GM18498 (cell line): ENCODE results near the gene DEF6.

Experiments used
- ATAC-seq: cut with Tn5 transposase; IDR thresholded peaks from one replicate; pipeline ENCODE4 v1.9.1; 2021; ENCODE audit warnings: mild to moderate bottlenecking, moderate library complexity; ENCODE audit not compliant: unreplicated experiment

DEF6 gene

GRCh38 chr6:35370124-35370741, 72.6 kb downstream of the DEF6 start:
- peak; percentile 63 for ATAC-seq

- ATAC-seq: no peak
Observed at GRCh38 chr6:35370785-35371493, 73.3 kb downstream of the DEF6 start.
